Stimulated activated CD8-positive, alpha-beta memory T cell treated with anti-CD3 and anti-CD28 coated beads, Interleukin-4, amount 100 ng/mL, for 4 hours (primary cell): ENCODE measurements around the gene RASGEF1B.

ENCODE experiments used
- DNase-seq, 2 donors: peaks; one replicate each; pipeline ENCODE4 v3.0.0-alpha.2; 2020; ENCODE audit warnings: low read depth in 2 of 2, low spot score in 1 of 2

The RASGEF1B gene

GRCh38 chr4:81471588-81472280 is at the start of gene RASGEF1B:
TSS of gene RASGEF1B (minus strand) at chr4:81471907. CDS start at chr4:81459508, 12,399 bp downstream.
- DNase-seq = peak; percentile 84 to 92

- DNase-seq = no peak
Observed at GRCh38 chr4:81519856-81520255, 48.1 kb upstream of the RASGEF1B start.

GRCh38 chr4:81519427-81519773 is 47.7 kb upstream of the RASGEF1B start:
- no peak for DNase-seq

DNA sequence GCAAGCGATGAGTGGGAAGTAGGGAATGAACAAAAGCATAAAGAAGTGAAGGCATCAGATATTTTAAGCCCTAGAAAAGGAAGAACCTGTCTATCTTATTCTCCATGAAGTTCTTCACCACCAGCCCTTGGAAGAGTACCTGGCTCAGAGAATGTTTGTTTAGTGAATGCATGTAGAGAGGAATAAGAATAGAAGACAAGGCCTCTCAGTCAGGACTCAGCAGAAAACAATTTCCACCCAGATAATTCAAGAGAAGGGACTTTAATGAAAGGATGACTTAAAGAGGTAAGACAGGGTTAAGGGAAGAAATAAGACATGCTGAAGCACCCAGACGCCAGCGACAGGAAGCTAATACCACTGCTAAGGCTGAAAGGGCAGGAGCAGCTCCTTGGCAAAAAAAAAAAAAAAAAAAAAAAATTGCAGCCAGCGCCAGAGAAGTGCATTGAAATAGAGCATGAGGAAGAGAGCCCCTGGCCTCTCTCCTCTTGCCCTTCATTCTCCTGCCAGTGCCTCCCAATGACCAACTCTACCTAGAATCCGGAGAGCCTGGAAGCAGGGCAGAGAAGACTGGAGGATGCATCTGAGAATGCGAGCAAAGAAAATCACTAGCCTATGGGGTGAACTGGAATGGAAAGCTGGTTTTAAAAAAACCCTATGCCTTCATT is 47.2 kb upstream of the RASGEF1B start:
- no peak for DNase-seq

- DNase-seq = no peak
Observed at GRCh38 chr4:81516241-81516640, 44.5 kb upstream of the RASGEF1B start.

DNA sequence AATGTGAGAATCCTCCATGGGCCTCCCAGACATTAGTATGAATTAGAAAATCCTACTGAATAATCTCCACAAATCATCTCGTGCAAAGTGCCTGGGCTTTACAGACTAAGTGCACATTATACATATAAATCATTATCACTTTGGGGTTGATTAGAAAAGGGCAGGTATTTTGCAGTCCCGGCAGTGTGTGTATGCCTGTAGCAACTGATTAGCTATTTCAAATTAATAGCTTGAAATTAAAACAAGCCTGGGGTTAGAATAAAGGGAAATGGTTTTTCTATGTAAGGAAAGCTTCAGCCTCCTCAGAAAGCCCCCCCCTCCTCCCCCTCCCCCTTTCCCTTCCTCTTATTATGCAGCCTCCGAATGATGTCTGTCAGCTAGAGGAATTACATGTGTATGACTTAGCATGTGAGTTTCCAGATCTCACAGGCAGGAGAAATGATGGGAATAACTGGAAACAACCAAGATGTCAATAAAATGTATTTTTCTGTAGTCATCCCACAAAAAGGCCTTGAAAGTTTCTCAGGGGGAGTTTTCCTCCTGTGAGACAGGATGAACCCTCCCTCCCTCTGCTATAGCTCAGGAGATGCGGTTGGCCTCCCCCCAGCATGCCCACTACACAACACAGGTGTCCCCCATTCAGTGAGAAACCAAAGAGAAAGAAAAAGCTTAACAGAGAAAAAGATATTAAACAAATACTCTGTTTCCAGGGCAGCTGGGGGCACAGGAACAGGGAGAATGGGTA is 41.2 kb upstream of the RASGEF1B start:
- DNase-seq = no peak

GRCh38 chr4:81512001-81512756 is 40.5 kb upstream of the RASGEF1B start:
- DNase-seq = no peak

GRCh38 chr4:81510643-81511178 is 39.0 kb upstream of the RASGEF1B start:
- no peak for DNase-seq

GRCh38 chr4:81509822-81510221 is 38.1 kb upstream of the RASGEF1B start:
- DNase-seq = no peak

- no peak for DNase-seq
Observed at GRCh38 chr4:81509191-81509590, 37.5 kb upstream of the RASGEF1B start.

- DNase-seq = no peak
Observed at GRCh38 chr4:81508411-81509185, 36.9 kb upstream of the RASGEF1B start.

DNA sequence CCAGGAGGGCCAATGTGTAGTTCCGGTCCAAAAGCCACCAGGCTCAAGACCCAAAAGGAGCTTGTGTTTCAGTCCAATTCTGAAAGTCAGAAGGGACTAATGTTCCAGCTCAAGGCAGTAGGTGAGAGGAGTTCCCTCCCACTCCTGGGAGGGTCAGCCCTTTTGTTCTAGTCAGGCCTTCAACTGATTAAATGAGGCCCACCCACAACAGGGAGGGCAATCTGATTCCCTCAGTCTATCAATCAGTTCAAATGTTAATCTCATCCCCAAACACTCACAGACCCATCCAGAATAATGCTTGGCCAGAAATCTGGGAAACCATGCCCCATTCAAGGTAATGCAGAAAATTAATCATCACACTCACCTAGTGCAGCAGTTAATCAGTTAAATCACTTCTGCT is 35.8 kb upstream of the RASGEF1B start:
- DNase-seq = no peak

DNA sequence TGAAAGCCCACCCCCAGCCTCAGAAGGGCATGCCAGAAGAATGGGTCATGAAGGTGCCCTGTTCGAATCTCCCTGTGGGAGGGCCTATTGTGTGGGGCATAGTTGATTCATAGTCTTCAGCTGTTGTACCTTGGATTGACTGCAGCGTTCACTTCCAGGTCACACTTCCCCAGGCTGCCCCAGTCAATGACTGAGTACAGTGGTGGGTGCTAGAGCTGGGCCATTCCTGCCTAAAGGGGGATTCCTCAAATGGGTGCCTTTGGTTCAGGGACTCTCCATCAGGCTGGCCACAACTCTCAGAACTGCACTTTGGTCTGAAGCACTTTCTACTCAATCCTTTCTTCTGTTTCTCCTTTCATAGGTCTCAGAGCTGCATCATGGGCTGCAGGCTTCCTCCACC is 35.0 kb upstream of the RASGEF1B start:
- DNase-seq = no peak

- no peak for DNase-seq
Observed at GRCh38 chr4:81505726-81506125, 34.0 kb upstream of the RASGEF1B start.

GRCh38 chr4:81505004-81505598 is 33.4 kb upstream of the RASGEF1B start:
- DNase-seq = peak; percentile 22 to 43

DNA sequence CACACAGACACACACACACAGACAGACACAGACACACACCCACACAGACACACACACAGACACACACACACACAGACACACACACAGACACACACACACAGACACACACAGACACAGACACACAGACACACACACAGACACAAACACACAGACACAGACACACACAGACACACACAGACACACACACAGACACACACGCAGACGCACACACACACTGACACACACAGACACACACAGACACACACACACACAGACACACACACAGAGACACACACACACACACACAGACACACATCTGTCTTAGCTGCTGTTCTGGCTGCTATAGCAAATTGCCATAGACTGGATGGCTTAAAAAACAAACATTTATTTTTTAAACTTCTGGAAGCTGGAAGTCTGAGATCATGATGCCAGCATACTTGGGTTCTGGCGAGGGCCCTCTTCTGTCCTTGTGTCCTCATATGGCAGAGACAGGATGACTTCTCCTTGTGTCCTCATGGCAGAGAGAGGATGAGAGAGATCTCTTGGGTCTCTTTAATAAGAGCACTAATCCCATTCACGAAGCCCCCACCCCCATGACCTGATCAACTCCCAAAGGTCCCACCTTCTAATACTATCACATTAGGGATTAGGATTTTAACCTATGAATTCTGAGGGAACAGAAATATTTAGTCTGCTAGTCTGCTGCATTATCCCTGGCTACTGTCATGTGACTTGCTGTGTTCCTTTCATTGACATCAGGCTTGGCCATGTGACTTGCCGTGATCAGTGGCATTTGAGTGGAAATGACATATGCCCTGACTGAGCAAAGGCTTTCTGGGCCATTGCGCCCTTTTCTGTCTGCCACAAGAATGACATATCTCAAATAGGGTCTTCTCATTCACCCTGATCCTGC is 32.7 kb upstream of the RASGEF1B start:
- no peak for DNase-seq

DNA sequence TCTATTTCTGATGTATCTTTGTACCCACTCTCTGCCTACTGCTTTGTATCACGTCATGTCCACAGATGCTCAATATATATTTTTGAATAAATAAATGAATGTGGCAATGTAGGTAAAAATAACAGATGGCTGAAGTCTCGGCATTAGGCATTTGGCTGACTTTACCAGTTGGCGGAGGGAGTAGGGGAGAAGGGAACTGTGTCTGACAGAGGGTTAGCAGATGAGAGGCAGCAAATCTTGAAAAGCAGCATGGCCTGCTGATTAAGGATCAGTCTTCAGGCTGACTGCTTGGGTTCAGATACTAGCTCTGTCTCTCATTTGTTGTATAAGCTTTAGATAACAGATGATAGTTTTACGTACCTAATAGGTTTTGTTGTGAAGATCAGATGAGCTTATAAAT is 31.9 kb upstream of the RASGEF1B start:
- no peak for DNase-seq

DNA sequence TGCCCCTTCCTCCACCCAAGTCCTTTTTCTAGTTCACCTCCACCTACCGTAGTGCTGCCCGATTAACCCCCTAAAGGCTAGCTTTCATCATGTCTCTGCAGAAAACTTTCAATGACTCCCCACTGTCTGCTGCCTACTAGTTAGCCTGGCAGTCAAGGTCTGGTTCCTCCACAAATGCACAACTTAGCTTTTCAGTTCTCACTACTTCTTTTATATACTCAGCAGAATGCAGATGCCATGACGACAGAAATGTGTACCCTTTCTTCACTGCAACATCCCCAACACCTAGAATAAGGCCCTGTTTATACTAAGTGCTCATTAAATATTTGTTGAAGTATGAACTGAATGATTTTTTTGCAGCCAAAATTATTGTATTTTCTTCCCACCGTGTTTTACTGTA is 30.9 kb upstream of the RASGEF1B start:
- no peak for DNase-seq

DNA sequence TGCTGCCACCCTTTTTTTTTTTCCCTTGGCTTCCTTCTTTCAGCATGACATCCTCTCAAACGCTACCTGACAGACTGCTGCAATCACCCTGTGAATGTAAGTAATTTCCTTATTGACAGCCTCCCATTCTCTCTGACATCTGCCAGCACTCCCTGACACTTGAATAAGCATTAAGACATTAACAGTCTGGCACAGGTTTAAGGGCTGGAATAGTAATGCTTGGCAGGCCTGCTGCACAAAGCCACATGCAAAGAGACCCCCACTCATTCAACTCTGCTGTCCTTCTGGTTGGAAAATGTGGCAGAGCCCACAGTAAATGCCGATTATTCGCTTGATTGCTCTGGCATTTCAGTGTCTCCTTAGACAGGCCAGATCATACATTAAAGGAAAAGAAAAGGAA is 28.1 kb upstream of the RASGEF1B start:
- DNase-seq = no peak
